ENCODE data around the gene ZNF365. TPM values are rescaled to one million over a fixed set of nuclear protein-coding genes. Genes with fewer than 3 reads are reported as not detected.

ZNF365 gene
- total RNA-seq, 4 donors from 2014 or later: 0.67 to 5.8 (median 1.7) TPM

- TF ChIP-seq EP300 (IDR thresholded peaks at IDR 0.05): no peak
- no peak for TF ChIP-seq POLR2A (IDR thresholded peaks at IDR 0.05)
- TF ChIP-seq, protein P1, sequence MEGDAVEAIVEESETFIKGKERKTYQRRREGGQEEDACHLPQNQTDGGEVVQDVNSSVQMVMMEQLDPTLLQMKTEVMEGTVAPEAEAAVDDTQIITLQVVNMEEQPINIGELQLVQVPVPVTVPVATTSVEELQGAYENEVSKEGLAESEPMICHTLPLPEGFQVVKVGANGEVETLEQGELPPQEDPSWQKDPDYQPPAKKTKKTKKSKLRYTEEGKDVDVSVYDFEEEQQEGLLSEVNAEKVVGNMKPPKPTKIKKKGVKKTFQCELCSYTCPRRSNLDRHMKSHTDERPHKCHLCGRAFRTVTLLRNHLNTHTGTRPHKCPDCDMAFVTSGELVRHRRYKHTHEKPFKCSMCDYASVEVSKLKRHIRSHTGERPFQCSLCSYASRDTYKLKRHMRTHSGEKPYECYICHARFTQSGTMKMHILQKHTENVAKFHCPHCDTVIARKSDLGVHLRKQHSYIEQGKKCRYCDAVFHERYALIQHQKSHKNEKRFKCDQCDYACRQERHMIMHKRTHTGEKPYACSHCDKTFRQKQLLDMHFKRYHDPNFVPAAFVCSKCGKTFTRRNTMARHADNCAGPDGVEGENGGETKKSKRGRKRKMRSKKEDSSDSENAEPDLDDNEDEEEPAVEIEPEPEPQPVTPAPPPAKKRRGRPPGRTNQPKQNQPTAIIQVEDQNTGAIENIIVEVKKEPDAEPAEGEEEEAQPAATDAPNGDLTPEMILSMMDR (IDR thresholded peaks at IDR 0.05): no peak
- no peak for TF ChIP-seq POLR2AphosphoS5 (IDR thresholded peaks at IDR 0.05)
- no peak for ATAC-seq
- Histone ChIP-seq H3K4me1 (no peaks in the 10 kb centered on the region), H3K27me3 (no peaks in the 10 kb centered on the region), H3K27ac (no peak overlapping the region), H3K36me3 (no peaks in the 10 kb centered on the region), H3K9me3 (no peaks in the 10 kb centered on the region), H3K4me3 (no peak overlapping the region)
- WGBS, 2 donors (ENCODE audit: low coverage in 1 of 2): 85 to 89% methylated on average over 4 of the region's 4 CpGs
Measured at GRCh38 chr10:62386356-62387320, 12.5 kb downstream of the ZNF365 start.

DNA sequence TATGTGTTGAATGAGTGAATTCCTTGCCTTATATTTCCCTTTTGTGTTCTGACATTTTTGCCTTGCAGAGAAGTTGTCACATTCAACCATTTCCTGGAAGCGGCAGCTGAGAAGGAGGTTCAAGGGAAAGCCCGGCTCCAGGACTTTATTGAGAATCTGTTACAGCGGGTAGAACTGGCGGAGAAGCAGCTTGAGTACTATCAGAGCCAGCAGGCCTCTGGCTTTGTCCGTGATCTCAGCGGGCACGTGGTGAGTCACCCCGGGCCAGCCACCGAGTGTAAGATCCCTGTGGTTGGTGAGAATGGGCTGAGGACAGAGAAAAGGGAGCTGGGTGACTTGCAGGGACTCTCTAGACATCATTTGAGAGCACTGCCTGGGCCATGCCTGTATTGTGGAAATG, 14.2 kb downstream of the ZNF365 start:
- Histone ChIP-seq H3K4me1 (no peaks in the 10 kb centered on the region), H3K9me3 (no peaks in the 10 kb centered on the region), H3K27ac (no peak overlapping the region), H3K4me3 (no peak overlapping the region), H3K27me3 (no peaks in the 10 kb centered on the region), H3K36me3 (no peaks in the 10 kb centered on the region)
- TF ChIP-seq POLR2AphosphoS5 (IDR thresholded peaks at IDR 0.05) (no peak), POLR2A (IDR thresholded peaks at IDR 0.05) (no peak), EP300 (IDR thresholded peaks at IDR 0.05) (no peak)
- TF ChIP-seq, protein P1 (IDR thresholded peaks at IDR 0.05): no peak
- WGBS, 2 donors (ENCODE audit: low coverage in 1 of 2): 89 to 95% methylated on average over 5 to 8 of the region's 9 CpGs
- ATAC-seq: no peak

- Histone ChIP-seq H3K27me3 (no peaks in the 10 kb centered on the region), H3K9me3 (no peaks in the 10 kb centered on the region), H3K27ac (no peak overlapping the region), H3K4me3 (no peak overlapping the region), H3K36me3 (no peaks in the 10 kb centered on the region), H3K4me1 (no peaks in the 10 kb centered on the region)
- no peak for TF ChIP-seq POLR2AphosphoS5 (IDR thresholded peaks at IDR 0.05)
- TF ChIP-seq, protein P1 (IDR thresholded peaks at IDR 0.05): no peak
- 79 to 93% methylated on average over 2 of the region's 2 CpGs for WGBS, 2 donors (ENCODE audit: low coverage in 1 of 2)
- ATAC-seq: no peak
Measured at GRCh38 chr10:62390497-62391176, 16.5 kb downstream of the ZNF365 start.

DNA sequence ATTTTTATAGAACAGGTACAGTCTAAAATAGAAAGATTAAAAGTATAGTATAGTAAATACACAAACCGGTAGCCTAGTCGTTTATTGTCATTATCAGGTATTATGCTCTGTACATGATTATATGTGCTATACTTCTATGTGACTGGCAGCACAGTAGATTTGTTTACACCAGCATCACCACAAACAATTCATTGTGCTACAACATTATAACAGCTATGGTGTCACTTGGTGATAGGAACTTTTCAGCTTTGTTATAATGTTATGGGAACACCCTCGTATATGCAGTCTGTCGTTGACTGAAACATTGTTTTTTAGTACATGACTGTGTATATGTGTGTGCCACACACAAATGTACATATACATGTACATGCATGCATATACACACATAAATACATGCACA, 19.1 kb downstream of the ZNF365 start:
- H3K4me1 ChIP-seq: no peaks in the 10 kb centered on the region
- no peak overlapping the region for H3K4me3 ChIP-seq
- H3K27me3 ChIP-seq: no peaks in the 10 kb centered on the region
- no peaks in the 10 kb centered on the region for H3K36me3 ChIP-seq
- no peak for ATAC-seq
- TF ChIP-seq POLR2A (IDR thresholded peaks at IDR 0.05): no peak
- TF ChIP-seq, protein P1 (IDR thresholded peaks at IDR 0.05): no peak
- no peak for TF ChIP-seq POLR2AphosphoS5 (IDR thresholded peaks at IDR 0.05)
- TF ChIP-seq EP300 (IDR thresholded peaks at IDR 0.05): no peak
- no peak overlapping the region for H3K27ac ChIP-seq
- 90 to 92% methylated on average over 4 of the region's 4 CpGs for WGBS, 2 donors (ENCODE audit: low coverage in 1 of 2)
- H3K9me3 ChIP-seq: no peaks in the 10 kb centered on the region

All from gastroesophageal sphincter (tissue), 4 donors.